Measurements from ENCODE around the gene ELL. TPM values are rescaled to one million over a fixed set of nuclear protein-coding genes. Genes with fewer than 3 reads are reported as not detected.

ELL gene
- total RNA-seq, 2 experiments from 2014 or later: 46.2 to 46.8 TPM

- intact Hi-C loops (cut with DNase I, micrococcal nuclease): loop anchor here (5.0 kb wide), 3 partner anchors 211 to 401 kb away; no protein-coding TSS in a partner anchor
- ATAC-seq (ENCODE audit: poor library complexity) (no peak), DNase-seq (no peak)
- Mint-ChIP-seq H3K27me3 (no peaks in the 10 kb centered on the region), H3K9me3 (no peaks in the 10 kb centered on the region), H3K27ac (no peak overlapping the region), H3K36me3 (ENCODE audit: low read depth) (peaks cover 40% of the 10 kb centered on the region), H3K4me3 (no peak overlapping the region), H3K4me1 (ENCODE audit: low read depth) (peaks cover 10% of the 10 kb centered on the region)
- ChIA-PET POLR2A (no interaction called here), CTCF (interaction anchor here (1.6 kb wide), 1 partner anchor 55 kb away, joined by 8 read pairs; no protein-coding TSS in a partner anchor)
- Histone ChIP-seq H3K27ac (ENCODE audit: low read depth in 1 of 2, low read length in 2 of 2) (no peak overlapping the region), H3K27me3 (ENCODE audit: control insufficient read depth in 1 of 2, insufficient read depth in 2 of 2, low read length in 2 of 2) (no peaks in the 10 kb centered on the region), H3K4me3 (ENCODE audit: low read length) (no peak overlapping the region), H3K4me1 (ENCODE audit: insufficient read depth, low read length) (peaks cover 43% of the 10 kb centered on the region), H3K36me3 (ENCODE audit: insufficient read depth, low read length) (peaks cover 63% of the 10 kb centered on the region), H3K9me3 (ENCODE audit: control insufficient read depth in 1 of 2, insufficient read depth in 1 of 2, low read length in 2 of 2) (no peaks in the 10 kb centered on the region)
- TF ChIP-seq CTCF (IDR thresholded peaks at IDR 0.05): no peak
These were observed 55.9 kb downstream of the ELL start for GRCh38 chr19:18465964-18466339.

- intact Hi-C loops (cut with DNase I, micrococcal nuclease): loop anchor here (5.0 kb wide), 3 partner anchors 212 to 402 kb away; no protein-coding TSS in a partner anchor
- H3K27ac ChIP-seq (ENCODE audit: low read depth in 1 of 2, low read length in 2 of 2): no peak overlapping the region
- TF ChIP-seq CTCF (IDR thresholded peaks at IDR 0.05): no peak
- Mint-ChIP-seq H3K9me3 (no peaks in the 10 kb centered on the region), H3K4me1 (ENCODE audit: low read depth) (peaks cover 10% of the 10 kb centered on the region), H3K27me3 (no peaks in the 10 kb centered on the region), H3K27ac (no peak overlapping the region), H3K36me3 (ENCODE audit: low read depth) (peaks cover 41% of the 10 kb centered on the region), H3K4me3 (no peak overlapping the region)
- POLR2A ChIA-PET: no interaction called here
- H3K4me3 ChIP-seq (ENCODE audit: low read length): no peak overlapping the region
- no peaks in the 10 kb centered on the region for H3K27me3 ChIP-seq (ENCODE audit: control insufficient read depth in 1 of 2, insufficient read depth in 2 of 2, low read length in 2 of 2)
- H3K36me3 ChIP-seq (ENCODE audit: insufficient read depth, low read length): peaks cover 63% of the 10 kb centered on the region
- ATAC-seq (ENCODE audit: poor library complexity) (no peak), DNase-seq (no peak)
- H3K9me3 ChIP-seq (ENCODE audit: control insufficient read depth in 1 of 2, insufficient read depth in 1 of 2, low read length in 2 of 2): no peaks in the 10 kb centered on the region
- CTCF ChIA-PET: interaction anchor here (2.0 kb wide), 1 partner anchor 77 kb away, joined by 6 read pairs; no protein-coding TSS in a partner anchor
- peaks cover 41% of the 10 kb centered on the region for H3K4me1 ChIP-seq (ENCODE audit: insufficient read depth, low read length)
These were observed 56.5 kb downstream of the ELL start for GRCh38 chr19:18465214-18465963.

DNA sequence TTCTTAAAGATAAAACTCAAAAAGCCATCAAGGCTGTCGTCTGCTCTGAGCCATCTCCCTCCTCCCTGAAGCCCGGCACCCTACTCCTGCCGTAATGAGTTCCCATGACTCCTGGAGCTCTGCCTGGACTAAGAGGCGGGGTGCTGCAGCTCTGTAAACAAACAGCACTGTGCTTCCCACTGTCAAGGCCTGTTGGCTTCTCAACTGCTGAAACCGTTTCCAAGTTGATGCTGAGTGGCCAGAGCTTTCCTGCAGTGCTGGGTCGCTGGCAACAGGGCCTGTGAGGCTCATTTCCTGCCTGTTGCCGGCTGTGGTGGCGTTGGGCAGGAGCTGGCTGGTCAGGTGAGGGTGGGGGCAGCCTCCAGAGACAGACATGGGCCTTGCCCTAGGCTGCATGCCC is 57.2 kb downstream of the ELL start:
- ChIA-PET CTCF (interaction anchor here (2.0 kb wide), 1 partner anchor 76 kb away, joined by 6 read pairs; no protein-coding TSS in a partner anchor), POLR2A (no interaction called here)
- Histone ChIP-seq H3K4me3 (ENCODE audit: low read length) (no peak overlapping the region), H3K27me3 (ENCODE audit: control insufficient read depth in 1 of 2, insufficient read depth in 2 of 2, low read length in 2 of 2) (no peaks in the 10 kb centered on the region), H3K4me1 (ENCODE audit: insufficient read depth, low read length) (peaks cover 33% of the 10 kb centered on the region), H3K9me3 (ENCODE audit: control insufficient read depth in 1 of 2, insufficient read depth in 1 of 2, low read length in 2 of 2) (no peaks in the 10 kb centered on the region), H3K27ac (ENCODE audit: low read depth in 1 of 2, low read length in 2 of 2) (no peak overlapping the region), H3K36me3 (ENCODE audit: insufficient read depth, low read length) (peaks cover 64% of the 10 kb centered on the region)
- peaks cover 10% of the 10 kb centered on the region for H3K4me1 Mint-ChIP-seq (ENCODE audit: low read depth)
- H3K27me3 Mint-ChIP-seq: no peaks in the 10 kb centered on the region
- H3K27ac Mint-ChIP-seq: peak overlapping the region; percentile 33
- no peak for TF ChIP-seq CTCF (IDR thresholded peaks at IDR 0.05)
- intact Hi-C loops (cut with DNase I, micrococcal nuclease): loop anchor here (5.0 kb wide), 3 partner anchors 213 to 403 kb away; no protein-coding TSS in a partner anchor
- DNase-seq (no peak), ATAC-seq (ENCODE audit: poor library complexity) (no peak)
- H3K36me3 Mint-ChIP-seq (ENCODE audit: low read depth): peaks cover 42% of the 10 kb centered on the region
- no peak overlapping the region for H3K4me3 Mint-ChIP-seq
- H3K9me3 Mint-ChIP-seq: no peaks in the 10 kb centered on the region

Measured in CD4-positive, alpha-beta T cell (primary cell).